ENCODE data around the gene EEF1AKMT3. TPM values are rescaled to one million over a fixed set of nuclear protein-coding genes. Genes with fewer than 3 reads are reported as not detected.

EEF1AKMT3 gene
- polyA plus RNA-seq, 1 donor (not counting 4 experiments of a cell fraction or from before 2014, with no cell fraction given), result 7.7 TPM

GRCh38 chr12:57735198-57735855 lies 37.1 kb upstream of the EEF1AKMT3 start:
- TF ChIP-seq CTCF (optimal IDR thresholded peaks at IDR 0.05 in 1 of 3, IDR thresholded peaks at IDR 0.05 in 1 of 3, conservative IDR thresholded peaks at IDR 0.05 in 1 of 3; ENCODE audit: extremely low read depth in 1 of 3, insufficient read depth in 2 of 3, low read length in 3 of 3) (no peak), EZH2 (IDR thresholded peaks at IDR 0.05; ENCODE audit: low read length) (no peak)

GRCh38 chr12:57735952-57736740 lies 36.3 kb upstream of the EEF1AKMT3 start:
- FAIRE-seq, result no peak
- no peak overlapping the region for H3K27ac ChIP-seq (ENCODE audit: control insufficient read depth, insufficient read depth, low read length)
- no peaks in the 10 kb centered on the region for H3K9me3 ChIP-seq (ENCODE audit: control insufficient read depth, low read depth, low read length)
- H4K20me1 ChIP-seq (ENCODE audit: control insufficient read depth, extremely low read depth, insufficient read depth, low read length), result no peaks in the 10 kb centered on the region
- TF ChIP-seq CTCF (optimal IDR thresholded peaks at IDR 0.05 in 1 of 3, IDR thresholded peaks at IDR 0.05 in 1 of 3, conservative IDR thresholded peaks at IDR 0.05 in 1 of 3; ENCODE audit: extremely low read depth in 1 of 3, insufficient read depth in 2 of 3, low read length in 3 of 3), result peak in 2 of 3 experiments; percentile 22 to 49
- TF ChIP-seq EZH2 (IDR thresholded peaks at IDR 0.05; ENCODE audit: low read length), result no peak
- peak overlapping the region; percentile 4 for H3K9ac ChIP-seq (ENCODE audit: control insufficient read depth, extremely low read depth, insufficient read depth, low read length)
- no peaks in the 10 kb centered on the region for H3K9me1 ChIP-seq (ENCODE audit: control insufficient read depth, extremely low read depth, insufficient read depth, low read length)
- no peak for DNase-seq (ENCODE audit: low read depth, low spot score)
- H3K79me2 ChIP-seq (ENCODE audit: control insufficient read depth, insufficient read depth, low read length), result no peaks in the 10 kb centered on the region
- peaks cover 60% of the 10 kb centered on the region for H3K27me3 ChIP-seq (ENCODE audit: control insufficient read depth, extremely low read depth, insufficient read depth, low read length)
- H2AFZ ChIP-seq (ENCODE audit: control insufficient read depth, low read length), result no peak overlapping the region
- H3K4me1 ChIP-seq (ENCODE audit: control insufficient read depth, extremely low read depth, insufficient read depth, low read length), result peaks cover 15% of the 10 kb centered on the region
- H3K4me2 ChIP-seq (ENCODE audit: control insufficient read depth, extremely low read depth, insufficient read depth, low read depth, low read length), result peak overlapping the region; percentile 67
- dilution Hi-C loops (cut with MboI; ENCODE audit: extremely low pct_ligation_motif_present, low sequenced_read_pairs), result loop anchor here (25.0 kb wide), 1 partner anchor 149 kb away; the partner anchor contains the start of gene PIP4K2C
- no peaks in the 10 kb centered on the region for H3K36me3 ChIP-seq (ENCODE audit: control insufficient read depth in 2 of 2, extremely low read depth in 1 of 2, insufficient read depth in 2 of 2, low read length in 2 of 2)
- H3K4me3 ChIP-seq (ENCODE audit: control insufficient read depth in 2 of 3, extremely low read depth in 1 of 3, insufficient read depth in 2 of 3, low read depth in 1 of 3, low read length in 3 of 3), result peak overlapping the region in 2 of 3 experiments; percentile 34 to 47

More at GRCh38 chr12:57735198-57735855, 37.1 kb upstream of the EEF1AKMT3 start:
- Histone ChIP-seq H3K36me3 (ENCODE audit: control insufficient read depth in 2 of 2, extremely low read depth in 1 of 2, insufficient read depth in 2 of 2, low read length in 2 of 2) (no peaks in the 10 kb centered on the region), H4K20me1 (ENCODE audit: control insufficient read depth, extremely low read depth, insufficient read depth, low read length) (no peaks in the 10 kb centered on the region), H3K4me1 (ENCODE audit: control insufficient read depth, extremely low read depth, insufficient read depth, low read length) (peaks cover 15% of the 10 kb centered on the region), H3K9me1 (ENCODE audit: control insufficient read depth, extremely low read depth, insufficient read depth, low read length) (no peaks in the 10 kb centered on the region), H3K9ac (ENCODE audit: control insufficient read depth, extremely low read depth, insufficient read depth, low read length) (no peak overlapping the region), H3K9me3 (ENCODE audit: control insufficient read depth, low read depth, low read length) (no peaks in the 10 kb centered on the region), H3K27ac (ENCODE audit: control insufficient read depth, insufficient read depth, low read length) (no peak overlapping the region), H3K4me2 (ENCODE audit: control insufficient read depth, extremely low read depth, insufficient read depth, low read depth, low read length) (no peak overlapping the region), H2AFZ (ENCODE audit: control insufficient read depth, low read length) (no peak overlapping the region), H3K4me3 (ENCODE audit: control insufficient read depth in 2 of 3, extremely low read depth in 1 of 3, insufficient read depth in 2 of 3, low read depth in 1 of 3, low read length in 3 of 3) (no peak overlapping the region), H3K27me3 (ENCODE audit: control insufficient read depth, extremely low read depth, insufficient read depth, low read length) (peaks cover 54% of the 10 kb centered on the region), H3K79me2 (ENCODE audit: control insufficient read depth, insufficient read depth, low read length) (no peaks in the 10 kb centered on the region)
- DNase-seq (ENCODE audit: low read depth, low spot score) (no peak), FAIRE-seq (no peak)
- dilution Hi-C loops (cut with MboI; ENCODE audit: extremely low pct_ligation_motif_present, low sequenced_read_pairs), result loop anchor here (25.0 kb wide), 1 partner anchor 148 kb away; the partner anchor contains the start of gene PIP4K2C
